ENCODE results near the gene MRPL14. TPM values are rescaled to one million over a fixed set of nuclear protein-coding genes. Genes with fewer than 3 reads are reported as not detected.

Gene MRPL14
- total RNA-seq, 6 experiments from 2014 or later: 50.9 to 64.2 (median 56.0) TPM

GRCh38 chr6:44120692-44121443 lies 6.4 kb downstream of the MRPL14 start:
- H3K4me3 Mint-ChIP-seq: no peak overlapping the region
- peaks cover 13% of the 10 kb centered on the region for H3K36me3 Mint-ChIP-seq (ENCODE audit: low read depth)
- no peaks in the 10 kb centered on the region; the same call in 1 of the 2 replicates for H3K27me3 Mint-ChIP-seq (ENCODE audit: insufficient read depth)
- no peaks in the 10 kb centered on the region for H3K9me3 Mint-ChIP-seq
- peaks cover 87% of the 10 kb centered on the region for H3K4me1 Mint-ChIP-seq (ENCODE audit: low read depth)
- TF ChIP-seq CTCF (IDR thresholded peaks at IDR 0.05): no peak
- H3K27ac Mint-ChIP-seq: peak overlapping the region; percentile 62; the same call in 1 of the 2 replicates
- DNase-seq: no peak

- H3K4me1 Mint-ChIP-seq (ENCODE audit: low read depth): peaks cover 88% of the 10 kb centered on the region
- no peak overlapping the region for H3K4me3 Mint-ChIP-seq
- no peak for TF ChIP-seq CTCF (IDR thresholded peaks at IDR 0.05)
- H3K36me3 Mint-ChIP-seq (ENCODE audit: low read depth): peaks cover 18% of the 10 kb centered on the region
- H3K27me3 Mint-ChIP-seq (ENCODE audit: insufficient read depth): no peaks in the 10 kb centered on the region; the same call in 1 of the 2 replicates
- H3K9me3 Mint-ChIP-seq: no peaks in the 10 kb centered on the region
- DNase-seq: no peak
- H3K27ac Mint-ChIP-seq: peak overlapping the region; percentile 39
Measured at GRCh38 chr6:44119704-44120262, 7.5 kb downstream of the MRPL14 start.

- Mint-ChIP-seq H3K4me1 (ENCODE audit: low read depth) (peaks cover 66% of the 10 kb centered on the region), H3K4me3 (peak overlapping the region; percentile 75), H3K36me3 (ENCODE audit: low read depth) (peaks cover 23% of the 10 kb centered on the region), H3K9me3 (no peaks in the 10 kb centered on the region), H3K27ac (peak overlapping the region; percentile 96), H3K27me3 (ENCODE audit: insufficient read depth) (no peaks in the 10 kb centered on the region; the same call in 1 of the 2 replicates)
- DNase-seq: peak; percentile 19
- no peak for TF ChIP-seq CTCF (IDR thresholded peaks at IDR 0.05)
Measured at GRCh38 chr6:44117397-44118128, 9.7 kb downstream of the MRPL14 start.

GRCh38 chr6:44116641-44117382 lies 10.4 kb downstream of the MRPL14 start:
- peaks cover 24% of the 10 kb centered on the region for H3K36me3 Mint-ChIP-seq (ENCODE audit: low read depth)
- H3K27ac Mint-ChIP-seq: peak overlapping the region; percentile 96
- H3K9me3 Mint-ChIP-seq: no peaks in the 10 kb centered on the region
- H3K4me3 Mint-ChIP-seq: peak overlapping the region; percentile 75
- peak; percentile 96 for DNase-seq
- TF ChIP-seq CTCF (IDR thresholded peaks at IDR 0.05): no peak
- peaks cover 62% of the 10 kb centered on the region for H3K4me1 Mint-ChIP-seq (ENCODE audit: low read depth)
- no peaks in the 10 kb centered on the region; the same call in 1 of the 2 replicates for H3K27me3 Mint-ChIP-seq (ENCODE audit: insufficient read depth)

GRCh38 chr6:44115866-44116265 lies 11.4 kb downstream of the MRPL14 start:
- Mint-ChIP-seq H3K4me3 (peak overlapping the region; percentile 75), H3K27me3 (ENCODE audit: insufficient read depth) (no peaks in the 10 kb centered on the region; the same call in 1 of the 2 replicates), H3K27ac (peak overlapping the region; percentile 96), H3K9me3 (no peaks in the 10 kb centered on the region), H3K4me1 (ENCODE audit: low read depth) (peaks cover 55% of the 10 kb centered on the region), H3K36me3 (ENCODE audit: low read depth) (peaks cover 33% of the 10 kb centered on the region)
- TF ChIP-seq CTCF (IDR thresholded peaks at IDR 0.05): no peak
- DNase-seq: peak; percentile 20

All from HFFc6 (cell line).